Endothelial cell of umbilical vein (primary cell): ENCODE results near the gene BTBD17. TPM values are rescaled to one million over a fixed set of nuclear protein-coding genes. Genes with fewer than 3 reads are reported as not detected.

Experiments
- BruUV-seq: library from RNA; stranded (reverse); fragments of 400-500 nt; replicated peaks from 2 replicates; lab custom pipeline; 2021; lab: Mats Ljungman, UMichigan
- CTCF ChIA-PET: fragments of 300-600, 350-600 bp; sonication (Branson Sonifier 250); formaldehyde crosslinking; loops from one replicate; lab custom pipeline; 2021; ENCODE audit warnings: antibody characterized with exemption, inconsistent platforms; lab: Charles Lee
- POLR2A ChIA-PET: fragments of 300-600, 350-600 bp; sonication (Branson Sonifier 250); formaldehyde crosslinking; loops from one replicate; lab custom pipeline; 2021; ENCODE audit warnings: antibody characterized with exemption, inconsistent platforms; lab: Charles Lee
- DNase-seq: peaks from one replicate; pipeline ENCODE4 v3.0.0-alpha.2; 2011; ENCODE audit warnings: low read depth, low spot score
- FAIRE-seq: peaks from 2 replicates; lab custom pipeline; 2011; peaks lifted over from hg19 to GRCh38; lab: Jason Lieb, UNC
- H2AFZ ChIP-seq: 2 replicates; pipeline ENCODE4 v1.6.0; 2012; ENCODE audit warnings: low read depth, low read length, control low read depth, inconsistent platforms
- H3K27ac ChIP-seq: 2 replicates; pipeline ENCODE4 v1.5.1; 2011; ENCODE audit warnings: low read depth, mild to moderate bottlenecking, control low read depth, low read length, moderate library complexity; ENCODE audit not compliant: insufficient read depth
- H3K27me3 ChIP-seq, 2 experiments: 2 replicates each; pipeline versions ENCODE4 v1.6.0 to v1.6.1; 2011; ENCODE audit warnings: low read length in 2 of 2, mixed read lengths in 1 of 2; ENCODE audit not compliant: control insufficient read depth in 2 of 2, insufficient read depth in 2 of 2
- H3K36me3 ChIP-seq, 2 experiments: 2 replicates in 1 of 2; 3 replicates in 1 of 2; pipeline ENCODE4 v1.5.1; 2011; ENCODE audit warnings: low read length in 2 of 2, mild to moderate bottlenecking in 1 of 2, moderate library complexity in 1 of 2; ENCODE audit not compliant: control insufficient read depth in 2 of 2, insufficient read depth in 2 of 2; ENCODE audit errors: extremely low read depth in 1 of 2
- H3K4me1 ChIP-seq: 3 replicates; pipeline ENCODE4 v1.5.1; 2011; ENCODE audit warnings: mild to moderate bottlenecking, low read length; ENCODE audit not compliant: control insufficient read depth, insufficient read depth; ENCODE audit errors: extremely low read depth
- H3K4me2 ChIP-seq: 2 replicates; pipeline ENCODE4 v1.6.1; 2011; ENCODE audit warnings: low read length, control low read depth, mixed read lengths; ENCODE audit not compliant: insufficient read depth
- H3K4me3 ChIP-seq, 3 experiments: fragments of 200-600 bp in 1 of 3; sonication (generic), shearing (Covaris generic) in 1 of 3; replicated peaks in 1 of 3; 2 replicates each; pipeline ENCODE4 v1.5.1; 2011 to 2016; ENCODE audit warnings: control low read depth in 3 of 3, low read length in 3 of 3, mild to moderate bottlenecking in 2 of 3, inconsistent platforms in 1 of 3, low read depth in 1 of 3, moderate library complexity in 1 of 3; ENCODE audit not compliant: insufficient read depth in 1 of 3
- H3K79me2 ChIP-seq: 2 replicates; pipeline ENCODE4 v1.6.0; 2012; ENCODE audit warnings: low read length, inconsistent platforms; ENCODE audit not compliant: control insufficient read depth, insufficient read depth
- H3K9ac ChIP-seq: replicated peaks from 2 replicates; pipeline ENCODE3; 2011; ENCODE audit warnings: low read length, control low read depth; ENCODE audit not compliant: insufficient read depth; ENCODE audit errors: extremely low read depth
- H3K9me1 ChIP-seq: replicated peaks from 3 replicates; pipeline ENCODE4 v1.6.0; 2011; ENCODE audit warnings: mild to moderate bottlenecking, low read length; ENCODE audit not compliant: control insufficient read depth, insufficient read depth; ENCODE audit errors: extremely low read depth
- H3K9me3 ChIP-seq: replicated peaks from 2 replicates; pipeline ENCODE4 v1.5.1; 2012; ENCODE audit warnings: low read length, inconsistent platforms; ENCODE audit not compliant: control insufficient read depth, insufficient read depth
- H4K20me1 ChIP-seq: replicated peaks from 2 replicates; pipeline ENCODE3; 2011; ENCODE audit warnings: mild to moderate bottlenecking, low read length; ENCODE audit not compliant: control insufficient read depth, insufficient read depth; ENCODE audit errors: extremely low read depth
- CTCF ChIP-seq, 2 donors: IDR thresholded peaks; 1 replicate in 1 of 2; 2 replicates in 1 of 2; pipeline ENCODE4 v1.5.1; 2011; ENCODE audit warnings: low read length in 2 of 2, mild to moderate bottlenecking in 2 of 2, moderate library complexity in 2 of 2, control low read depth in 1 of 2, inconsistent platforms in 1 of 2, low read depth in 1 of 2; ENCODE audit not compliant: insufficient read depth in 1 of 2; ENCODE audit errors: extremely low read depth in 1 of 2
- EZH2 ChIP-seq: IDR thresholded peaks from 2 replicates; pipeline ENCODE4 v1.6.1; 2012; ENCODE audit warnings: borderline replicate concordance, low read depth, mild to moderate bottlenecking, moderate library complexity, low read length, inconsistent platforms; ENCODE audit not compliant: severe bottlenecking
- FOS ChIP-seq: IDR thresholded peaks from 2 replicates; pipeline ENCODE4 v1.6.1; 2011; ENCODE audit warnings: mild to moderate bottlenecking, low read length, moderate library complexity, borderline replicate concordance; ENCODE audit not compliant: insufficient read depth
- GATA2 ChIP-seq: IDR thresholded peaks from 2 replicates; pipeline ENCODE4 v1.7.0; 2011; ENCODE audit warnings: low read depth, mild to moderate bottlenecking, moderate library complexity, mixed read lengths, low read length; ENCODE audit not compliant: insufficient read length, insufficient read depth
- JUN ChIP-seq: IDR thresholded peaks from 2 replicates; pipeline ENCODE4 v1.6.1; 2011; ENCODE audit warnings: borderline replicate concordance, low read depth; ENCODE audit not compliant: insufficient read length, insufficient read depth
- MAX ChIP-seq: IDR thresholded peaks from 2 replicates; pipeline ENCODE4 v1.6.1; 2011; ENCODE audit not compliant: insufficient read depth, insufficient read length
- MYC ChIP-seq: IDR thresholded peaks from one replicate; pipeline ENCODE4 v1.6.1; 2011; ENCODE audit warnings: mild to moderate bottlenecking, low read depth, low read length
- POLR2A ChIP-seq: IDR thresholded peaks from 2 replicates; pipeline ENCODE4 v1.6.1; 2012; ENCODE audit warnings: low read depth, mild to moderate bottlenecking, control low read depth, low read length
- POLR2AphosphoS5 ChIP-seq: IDR thresholded peaks from 2 replicates; pipeline ENCODE4 v1.6.1; 2012; ENCODE audit warnings: low read depth, mild to moderate bottlenecking, control low read depth, low read length, moderate library complexity; ENCODE audit not compliant: insufficient read depth
- dilution Hi-C: fragments of 300-500 bp; cut with MboI; formaldehyde crosslinking; loops from one replicate; pipeline ENCODE4 v1.15.0; 2019; ENCODE audit warnings: low sequenced_read_pairs; ENCODE audit not compliant: extremely low pct_ligation_motif_present
- intact Hi-C: fragments of 100-400 bp; cut with micrococcal nuclease; formaldehyde crosslinking; loops from one replicate; pipeline ENCODE4 v1.10.0; 2022
- polyA plus RNA-seq, 4 experiments: library from polyadenylated mRNA; depleted of rRNA in 3 of 4; stranded (reverse) in 3 of 4; unstranded in 1 of 4; fragments of >200 nt; gene quantifications; 2 replicates each; pipeline versions ENCODE4 v1.2.1 to v1.2.3, GENCODE V29; 2011 to 2012; ENCODE audit warnings: missing spikeins in 1 of 4
- total RNA-seq: library from RNA; stranded (reverse); gene quantifications from 2 replicates; pipeline ENCODE4 v1.2.3, GENCODE V29; 2021

Gene BTBD17
- total and polyA plus RNA-seq, 2 donors (not counting 3 experiments of a cell fraction or from before 2014, with no cell fraction given), result not detected

- TF ChIP-seq MAX, result no peak
- TF ChIP-seq MYC, result no peak
- no peak for TF ChIP-seq GATA2
- no peak for TF ChIP-seq POLR2A
- TF ChIP-seq POLR2AphosphoS5, result no peak
- TF ChIP-seq CTCF (IDR thresholded peaks at IDR 0.05; ENCODE audit: extremely low read depth in 1 of 2, insufficient read depth in 1 of 2, low read depth in 1 of 2, low read length in 2 of 2), result no peak
- no peak for TF ChIP-seq EZH2
- TF ChIP-seq JUN, result no peak
- TF ChIP-seq FOS, result no peak
- Histone ChIP-seq H3K9me3 (no peaks in the 10 kb centered on the region), H3K27me3 (no peaks in the 10 kb centered on the region), H3K4me1 (no peaks in the 10 kb centered on the region), H4K20me1 (no peaks in the 10 kb centered on the region), H3K79me2 (no peaks in the 10 kb centered on the region), H3K27ac (no peak overlapping the region), H2AFZ (no peak overlapping the region), H3K9me1 (no peaks in the 10 kb centered on the region), H3K9ac (no peak overlapping the region), H3K36me3 (no peaks in the 10 kb centered on the region), H3K4me3 (no peak overlapping the region), H3K4me2 (no peak overlapping the region)
- POLR2A ChIA-PET, result no interaction called here
- dilution Hi-C loops (no loop called here), intact Hi-C loops (no loop called here)
- CTCF ChIA-PET, result interaction anchor here (2.3 kb wide), 1 partner anchor 85 kb away, joined by 14 read pairs; no protein-coding TSS in a partner anchor
- DNase-seq (no peak), FAIRE-seq (no peak)
- BruUV-seq, result no TSS peak
Measured at GRCh38 chr17:74372426-74372825, 10.8 kb upstream of the BTBD17 start.
